Astrocyte (in vitro differentiated cells and primary cell): ENCODE measurements around the gene PSAT1.

ENCODE experiments used
- CTCF ChIP-seq: IDR thresholded peaks from 2 replicates; pipeline ENCODE4 v1.5.1; 2011; ENCODE audit warnings: low read depth, mild to moderate bottlenecking, inconsistent platforms, low read length, moderate library complexity; ENCODE audit not compliant: insufficient read depth
- EZH2 ChIP-seq: IDR thresholded peaks from 2 replicates; pipeline ENCODE4 v1.6.1; 2012; ENCODE audit warnings: mild to moderate bottlenecking, low read length, inconsistent platforms; ENCODE audit not compliant: insufficient read depth

DNA sequence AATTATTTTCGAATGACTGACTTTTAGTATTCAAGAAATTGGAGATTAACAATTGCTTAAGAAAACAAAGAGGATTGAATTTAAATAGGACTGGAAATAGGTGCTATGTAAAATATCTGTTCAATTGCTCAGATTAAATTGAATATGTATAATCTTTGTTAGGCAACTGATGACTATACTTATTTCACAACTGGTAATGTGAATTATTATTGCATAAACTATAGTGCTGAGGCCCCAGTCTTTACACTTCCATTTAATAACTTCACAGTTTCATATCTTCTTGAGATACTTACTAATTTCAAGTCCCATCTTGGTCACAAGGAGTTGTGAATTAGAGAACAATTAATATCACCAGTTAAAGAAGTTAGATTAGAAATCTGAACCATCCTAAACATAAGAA lies 44.3 kb upstream of the PSAT1 start:
- TF ChIP-seq EZH2 (no peak), CTCF (no peak)
